Neuronal stem cell (in vitro differentiated cells): ENCODE data around the gene IFI30.
A peak's percentile ranks its signal among the peaks of the same experiment; 100 is the strongest.

ENCODE experiments used
- DNase-seq: peaks from one replicate; pipeline ENCODE4 v3.0.0-alpha.2; 2013; ENCODE audit warnings: low spot score
- H2AFZ ChIP-seq: one replicate; pipeline ENCODE4 v1.6.1; 2013; ENCODE audit warnings: mild to moderate bottlenecking, low read length, inconsistent platforms
- H2AK5ac ChIP-seq: 2 replicates; pipeline ENCODE4 v1.6.1; 2013; ENCODE audit warnings: low read depth, mild to moderate bottlenecking, inconsistent platforms, low read length, moderate library complexity, mixed read lengths
- H2BK120ac ChIP-seq: 2 replicates; pipeline ENCODE4 v1.6.1; 2013; ENCODE audit warnings: low read depth, mild to moderate bottlenecking, inconsistent platforms, low read length, moderate library complexity, mixed read lengths
- H2BK12ac ChIP-seq: one replicate; pipeline ENCODE4 v1.6.1; 2013; ENCODE audit warnings: low read length, inconsistent platforms
- H2BK15ac ChIP-seq: 2 replicates; pipeline ENCODE4 v1.6.1; 2013; ENCODE audit warnings: mild to moderate bottlenecking, low read length, inconsistent platforms, mixed read lengths
- H2BK5ac ChIP-seq: one replicate; pipeline ENCODE4 v1.6.1; 2013; ENCODE audit warnings: inconsistent platforms, mild to moderate bottlenecking, low read length, moderate library complexity
- H3K14ac ChIP-seq: one replicate; pipeline ENCODE4 v1.6.1; 2013; ENCODE audit warnings: low read length, inconsistent platforms
- H3K18ac ChIP-seq: 2 replicates; pipeline ENCODE4 v1.6.1; 2013; ENCODE audit warnings: low read length, inconsistent platforms
- H3K23ac ChIP-seq: 2 replicates; pipeline ENCODE4 v1.6.1; 2013; ENCODE audit warnings: low read depth, mild to moderate bottlenecking, mixed read lengths, low read length, inconsistent platforms; ENCODE audit not compliant: poor library complexity
- H3K27ac ChIP-seq: replicated peaks from 3 replicates; pipeline ENCODE4 v1.5.1; 2013; ENCODE audit warnings: low read length, inconsistent platforms
- H3K27me3 ChIP-seq, 3 experiments: 2 replicates each; pipeline ENCODE4 v1.6.1; 2013; ENCODE audit warnings: low read length in 3 of 3, mild to moderate bottlenecking in 2 of 3, inconsistent platforms in 1 of 3, low read depth in 1 of 3, mixed read lengths in 1 of 3, moderate library complexity in 1 of 3; ENCODE audit not compliant: control insufficient read depth in 3 of 3, insufficient read depth in 3 of 3
- H3K36me3 ChIP-seq, 2 donors: replicated peaks in 1 of 2; 2 replicates each; pipeline ENCODE4 v1.6.1; 2013; ENCODE audit warnings: low read length in 2 of 2; ENCODE audit not compliant: control insufficient read depth in 2 of 2, insufficient read depth in 2 of 2
- H3K4ac ChIP-seq: 2 replicates; pipeline ENCODE4 v1.6.1; 2013; ENCODE audit warnings: inconsistent platforms, mild to moderate bottlenecking, low read length, moderate library complexity
- H3K4me1 ChIP-seq, 2 donors: 1 replicate in 1 of 2; 2 replicates in 1 of 2; pipeline ENCODE4 v1.6.1; 2013; ENCODE audit warnings: low read length in 2 of 2, low read depth in 1 of 2; ENCODE audit not compliant: control insufficient read depth in 2 of 2, insufficient read depth in 1 of 2
- H3K4me2 ChIP-seq: one replicate; pipeline ENCODE4 v1.6.1; 2013; ENCODE audit warnings: mild to moderate bottlenecking, low read length, inconsistent platforms; ENCODE audit not compliant: insufficient read depth, poor library complexity, severe bottlenecking
- H3K4me3 ChIP-seq, 2 donors: 2 replicates each; pipeline ENCODE4 v1.5.1; 2013; ENCODE audit warnings: low read length in 2 of 2, mild to moderate bottlenecking in 2 of 2, inconsistent platforms in 1 of 2, moderate library complexity in 1 of 2
- H3K79me1 ChIP-seq: one replicate; pipeline ENCODE4 v1.6.1; 2013; ENCODE audit warnings: low read depth, mild to moderate bottlenecking, inconsistent platforms, low read length, moderate library complexity
- H3K9ac ChIP-seq: one replicate; pipeline ENCODE4 v1.6.1; 2013; ENCODE audit warnings: mild to moderate bottlenecking, low read depth, low read length, inconsistent platforms; ENCODE audit not compliant: poor library complexity
- H3K9me3 ChIP-seq, 2 donors: replicated peaks in 1 of 2; 2 replicates each; pipeline versions ENCODE3 to v1.6.1; 2013; ENCODE audit warnings: low read length in 2 of 2, mild to moderate bottlenecking in 2 of 2, inconsistent platforms in 1 of 2, low read depth in 1 of 2, mixed read lengths in 1 of 2, moderate library complexity in 1 of 2; ENCODE audit not compliant: control insufficient read depth in 2 of 2, insufficient read depth in 1 of 2
- H4K8ac ChIP-seq: one replicate; pipeline ENCODE4 v1.6.1; 2013; ENCODE audit warnings: low read depth, mild to moderate bottlenecking, inconsistent platforms, low read length, moderate library complexity
- H4K91ac ChIP-seq: one replicate; pipeline ENCODE4 v1.6.1; 2013; ENCODE audit warnings: low read length, low read depth, mild to moderate bottlenecking, inconsistent platforms; ENCODE audit not compliant: poor library complexity
- WGBS, 2 donors: extraction: QIAGEN DNeasy Blood & Tissue Kit; methylation state at CpG; one replicate each; pipeline ENCODE4 v1.1.7; 2013; ENCODE audit warnings: missing lambda C conversion rate in 2 of 2, mixed read lengths in 1 of 2; ENCODE audit not compliant: insufficient read length in 2 of 2, insufficient replicate concordance in 1 of 2; ENCODE audit errors: extremely low coverage in 2 of 2; 5-methylcytosine and 5-hydroxymethylcytosine counted together

The IFI30 gene

DNA sequence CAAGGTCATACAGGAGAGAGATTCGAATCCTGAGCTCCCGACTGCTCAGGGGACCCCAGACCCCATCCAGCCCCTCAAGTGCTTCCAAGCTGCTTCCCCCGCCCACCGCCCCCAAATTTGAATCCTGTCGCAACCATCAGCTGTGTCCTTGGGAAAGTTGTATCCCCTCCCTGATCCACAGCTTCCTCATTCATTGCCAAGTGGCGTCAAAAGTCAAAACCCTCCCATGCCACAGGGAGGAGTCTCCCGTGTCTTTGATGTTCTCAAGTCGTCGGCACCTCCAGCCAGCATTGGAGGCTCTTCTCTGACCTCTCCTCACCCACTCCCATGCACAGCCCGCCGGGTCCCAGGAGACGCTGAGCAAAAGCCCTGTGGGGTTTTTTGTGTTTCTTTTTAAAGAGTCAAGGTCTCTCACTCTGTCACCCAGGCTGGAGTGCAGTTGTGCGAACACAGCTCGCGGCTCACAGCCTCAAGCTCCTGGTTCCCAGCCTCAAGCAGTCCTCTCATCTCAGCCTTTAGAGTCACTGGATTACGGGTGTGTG, 2.8 kb upstream of the IFI30 start:
- WGBS, 2 donors = no CpG with 5 or more reads among the region's 16 CpGs
- Histone ChIP-seq H2BK120ac (no peak overlapping the region), H3K79me1 (peaks cover 4% of the 10 kb centered on the region)

DNA sequence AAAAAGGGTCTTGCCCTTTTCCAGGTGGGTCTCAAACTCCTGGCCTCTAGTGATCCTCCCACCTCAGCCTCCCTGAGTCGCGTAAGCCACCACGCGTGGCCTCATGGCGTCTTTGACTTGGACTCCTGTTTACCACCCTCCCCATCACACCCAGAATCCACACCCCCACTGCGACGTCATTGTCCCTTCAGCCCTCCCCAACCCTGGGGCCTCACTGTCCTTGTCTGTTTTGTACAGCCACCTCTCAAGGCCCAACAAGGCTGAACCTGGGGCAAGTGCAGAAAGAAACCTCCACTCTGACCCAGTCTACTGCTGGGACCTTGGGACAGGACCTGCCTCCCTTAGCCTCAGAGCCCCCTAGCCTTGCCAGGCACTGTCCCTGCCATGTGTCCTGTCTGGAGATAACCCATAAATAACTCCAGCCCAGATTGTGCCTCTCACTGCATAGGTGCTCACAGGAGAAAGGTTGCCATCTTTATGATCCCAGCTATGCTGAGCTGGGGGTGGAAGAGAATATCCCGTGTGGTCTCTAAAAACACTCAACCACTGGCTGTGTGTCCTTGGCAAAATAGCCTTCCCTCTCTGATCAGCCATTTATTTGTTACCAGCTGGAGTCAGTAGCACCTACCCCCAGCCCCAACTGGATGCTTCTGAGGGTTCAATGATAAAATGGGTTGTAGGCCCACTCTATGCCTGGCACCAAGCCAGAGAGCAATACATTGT, 1.8 kb upstream of the IFI30 start:
- Histone ChIP-seq H3K23ac (no peak overlapping the region), H3K27me3 (peaks cover 3 to 23% (median 20%) of the 10 kb centered on the region in 3 experiments), H4K91ac (peak overlapping the region; percentile 59), H3K14ac (no peak overlapping the region), H4K8ac (peak overlapping the region; percentile 50), H2BK15ac (no peak overlapping the region), H3K27ac (no peak overlapping the region), H3K4ac (no peak overlapping the region), H3K4me1 (peaks cover 3 to 8% of the 10 kb centered on the region in 2 donors), H2BK5ac (no peak overlapping the region), H2BK120ac (no peak overlapping the region), H3K4me3 (no peak overlapping the region), H3K79me1 (peaks cover 4% of the 10 kb centered on the region), H3K36me3 (peaks cover 20 to 36% of the 10 kb centered on the region in 2 donors), H2AFZ (no peak overlapping the region), H3K9me3 (no peaks in the 10 kb centered on the region), H2BK12ac (no peak overlapping the region), H3K4me2 (no peak overlapping the region), H3K18ac (no peak overlapping the region), H3K9ac (no peak overlapping the region), H2AK5ac (no peak overlapping the region)
- no CpG with 5 or more reads among the region's 8 CpGs for WGBS, 2 donors
- DNase-seq = no peak

More for the DNA sequence above, 2.8 kb upstream of the IFI30 start:
- Histone ChIP-seq H3K4me1 (peaks cover 3 to 8% of the 10 kb centered on the region in 2 donors), H2BK5ac (no peak overlapping the region), H3K4me2 (no peak overlapping the region), H2BK15ac (no peak overlapping the region), H3K14ac (no peak overlapping the region), H3K9me3 (no peaks in the 10 kb centered on the region), H4K8ac (no peak overlapping the region), H3K9ac (no peak overlapping the region), H2BK12ac (no peak overlapping the region), H3K4ac (no peak overlapping the region), H2AFZ (no peak overlapping the region), H4K91ac (no peak overlapping the region), H3K27me3 (peaks cover 3 to 23% (median 20%) of the 10 kb centered on the region in 3 experiments), H2AK5ac (no peak overlapping the region), H3K23ac (no peak overlapping the region), H3K36me3 (peaks cover 24 to 46% of the 10 kb centered on the region in 2 donors), H3K4me3 (no peak overlapping the region), H3K27ac (no peak overlapping the region), H3K18ac (no peak overlapping the region)
- DNase-seq = no peak

DNA sequence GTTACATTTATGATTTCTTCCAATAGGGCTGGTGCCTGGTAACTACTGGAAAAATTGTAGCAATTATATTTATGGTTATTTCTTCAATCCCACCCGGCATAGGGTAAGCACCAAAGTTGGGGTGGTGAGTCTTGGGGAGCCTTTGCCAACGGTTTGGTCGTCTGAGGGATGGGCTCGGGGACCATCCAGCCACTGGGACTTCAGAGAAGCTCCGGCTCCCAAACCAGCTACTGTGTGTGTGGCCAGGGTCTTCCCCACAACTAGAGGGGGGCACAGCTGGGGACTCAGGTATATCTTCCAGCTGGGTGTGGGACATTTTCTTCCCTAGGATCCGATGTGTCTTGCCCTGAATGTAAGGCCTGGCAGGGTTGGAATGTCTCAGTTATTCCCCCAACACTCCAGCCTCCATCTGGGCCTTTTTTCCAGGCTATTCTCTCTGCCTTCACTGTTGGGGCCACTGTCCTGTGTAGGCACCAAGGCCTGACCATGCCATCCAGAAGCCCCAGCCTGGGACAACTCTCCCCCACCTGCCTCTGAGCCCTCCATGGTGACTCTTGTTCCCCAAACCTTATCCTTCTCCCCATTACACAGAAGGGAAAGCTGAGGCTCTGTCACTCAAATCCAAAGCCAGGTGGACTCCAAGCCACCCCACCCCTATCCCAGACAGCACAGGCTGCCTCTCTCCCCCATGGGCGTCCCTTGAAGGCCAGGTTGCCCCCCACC, 1.1 kb upstream of the IFI30 start:
- Histone ChIP-seq H3K27ac (no peak overlapping the region), H2AFZ (no peak overlapping the region), H3K4me2 (no peak overlapping the region), H3K27me3 (peaks cover 3 to 25% (median 23%) of the 10 kb centered on the region in 3 experiments), H3K4me3 (no peak overlapping the region), H2BK12ac (no peak overlapping the region), H3K9me3 (no peaks in the 10 kb centered on the region), H3K36me3 (peaks cover 16 to 29% of the 10 kb centered on the region in 2 donors), H3K79me1 (peaks cover 4% of the 10 kb centered on the region), H2BK120ac (no peak overlapping the region), H2BK15ac (peak overlapping the region; percentile 72), H3K18ac (peak overlapping the region; percentile 94), H3K23ac (peak overlapping the region; percentile 55), H3K14ac (no peak overlapping the region), H2AK5ac (peak overlapping the region; percentile 52), H4K8ac (no peak overlapping the region), H3K4ac (no peak overlapping the region), H4K91ac (no peak overlapping the region), H3K9ac (peak overlapping the region; percentile 30), H2BK5ac (peak overlapping the region; percentile 66), H3K4me1 (peaks cover 3 to 8% of the 10 kb centered on the region in 2 donors)
- WGBS, 2 donors = no CpG with 5 or more reads among the region's 7 CpGs
- DNase-seq = no peak
